Adrenal gland (tissue), 5 donors: ENCODE measurements around the gene HMOX2.

ENCODE experiments used
- CTCF ChIP-seq, 6 experiments: fragments of 450-650 bp in 4 of 6; fragments of 200-600 bp in 2 of 6; sonication (generic) in 1 of 6; IDR thresholded peaks; 1 replicate in 5 of 6; 2 replicates in 1 of 6; pipeline versions ENCODE4 v1.5.1 to v1.8.0; 2016 to 2021; ENCODE audit warnings: antibody characterized with exemption in 6 of 6, mild to moderate bottlenecking in 2 of 6, moderate library complexity in 1 of 6
- POLR2A ChIP-seq, 2 donors: fragments of 450-650 bp; IDR thresholded peaks; one replicate each; pipeline ENCODE4 v1.6.1; 2017; ENCODE audit warnings: antibody characterized with exemption in 2 of 2, mild to moderate bottlenecking in 2 of 2, moderate library complexity in 1 of 2
- donor health status: DM: no; HTN: no; CAD: no.

GRCh38 chr16:4442371-4442770 lies 33.8 kb upstream of the HMOX2 start:
- no peak for TF ChIP-seq POLR2A (IDR thresholded peaks at IDR 0.05)
- no peak for TF ChIP-seq CTCF (IDR thresholded peaks at IDR 0.05)
